Activated CD4-positive, alpha-beta T cell treated with anti-CD3 and anti-CD28 coated beads, Interleukin-2, amount 10 ng/mL, durations not matched to agents 7 days and 5 days (primary cell): ENCODE data around the gene ARFGEF3. TPM values are rescaled to one million over a fixed set of nuclear protein-coding genes. Genes with fewer than 3 reads are reported as not detected.

Experiments
- CTCF ChIA-PET: fragments of 350-600 bp; sonication (Branson Sonifier 250); formaldehyde crosslinking; loops from one replicate; lab custom pipeline; 2021; ENCODE audit warnings: antibody characterized with exemption; lab: Charles Lee
- POLR2A ChIA-PET: fragments of 350-600 bp; sonication (Branson Sonifier 250); formaldehyde crosslinking; loops from one replicate; lab custom pipeline; 2021; ENCODE audit warnings: antibody characterized with exemption; lab: Charles Lee
- DNase-seq: peaks from one replicate; pipeline ENCODE4 v3.0.0-alpha.2; 2020
- H3K27ac Mint-ChIP-seq: one replicate; pipeline ENCODE4 v1.8.0; 2021; ENCODE audit warnings: mild to moderate bottlenecking, moderate library complexity, mixed read lengths
- H3K27me3 Mint-ChIP-seq: one replicate; pipeline ENCODE4 v1.8.0; 2021; ENCODE audit warnings: mixed read lengths
- H3K36me3 Mint-ChIP-seq: one replicate; pipeline ENCODE4 v1.8.0; 2021; ENCODE audit warnings: low read depth, mixed read lengths
- H3K4me1 Mint-ChIP-seq: one replicate; pipeline ENCODE4 v1.8.0; 2021; ENCODE audit warnings: mixed read lengths
- H3K4me3 Mint-ChIP-seq: one replicate; pipeline ENCODE4 v1.8.0; 2021; ENCODE audit warnings: mild to moderate bottlenecking, moderate library complexity, mixed read lengths
- H3K9me3 Mint-ChIP-seq: one replicate; pipeline ENCODE4 v1.8.0; 2021; ENCODE audit warnings: mixed read lengths
- total RNA-seq, 2 experiments: library from RNA; stranded (reverse); gene quantifications; one replicate each; pipeline ENCODE4 v1.2.3, GENCODE V29; 2021

Gene ARFGEF3
- total RNA-seq, 2 experiments from 2014 or later = 0.05 to 0.06 TPM

DNA sequence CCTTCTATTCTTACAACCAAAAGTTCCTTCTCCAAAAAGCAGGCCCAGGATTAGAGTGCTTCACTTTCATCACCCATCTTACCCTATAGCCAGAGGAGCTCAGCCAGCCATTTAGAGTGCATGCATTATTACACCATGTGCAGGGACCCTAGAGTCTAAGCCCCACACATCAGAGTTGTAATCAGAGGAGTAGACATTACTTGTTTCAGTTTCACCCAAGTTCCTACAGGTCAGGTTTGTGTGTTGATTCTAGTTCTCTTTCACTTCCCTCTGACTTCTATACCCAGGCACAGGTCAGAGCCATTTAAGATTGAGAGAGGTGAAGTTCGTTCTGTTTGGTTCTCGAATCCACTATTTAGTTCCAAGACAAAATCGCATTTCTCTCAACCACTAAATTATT, 16.3 kb upstream of the ARFGEF3 start:
- H3K9me3 Mint-ChIP-seq = no peaks in the 10 kb centered on the region
- no peaks in the 10 kb centered on the region for H3K36me3 Mint-ChIP-seq
- ChIA-PET CTCF (interaction anchor here (1.2 kb wide), 1 partner anchor 10 kb away, joined by 3 read pairs; no protein-coding TSS in a partner anchor), POLR2A (no interaction called here)
- no peaks in the 10 kb centered on the region for H3K4me1 Mint-ChIP-seq
- no peak for DNase-seq
- no peak overlapping the region for H3K27ac Mint-ChIP-seq
- no peak overlapping the region for H3K4me3 Mint-ChIP-seq
- peaks cover 40% of the 10 kb centered on the region for H3K27me3 Mint-ChIP-seq

GRCh38 chr6:138146544-138146943, 15.2 kb upstream of the ARFGEF3 start:
- no peak overlapping the region for H3K27ac Mint-ChIP-seq
- no peaks in the 10 kb centered on the region for H3K36me3 Mint-ChIP-seq
- no peaks in the 10 kb centered on the region for H3K4me1 Mint-ChIP-seq
- ChIA-PET POLR2A (no interaction called here), CTCF (no interaction called here)
- no peak for DNase-seq
- peaks cover 37% of the 10 kb centered on the region for H3K27me3 Mint-ChIP-seq
- H3K4me3 Mint-ChIP-seq = no peak overlapping the region
- no peaks in the 10 kb centered on the region for H3K9me3 Mint-ChIP-seq

DNA sequence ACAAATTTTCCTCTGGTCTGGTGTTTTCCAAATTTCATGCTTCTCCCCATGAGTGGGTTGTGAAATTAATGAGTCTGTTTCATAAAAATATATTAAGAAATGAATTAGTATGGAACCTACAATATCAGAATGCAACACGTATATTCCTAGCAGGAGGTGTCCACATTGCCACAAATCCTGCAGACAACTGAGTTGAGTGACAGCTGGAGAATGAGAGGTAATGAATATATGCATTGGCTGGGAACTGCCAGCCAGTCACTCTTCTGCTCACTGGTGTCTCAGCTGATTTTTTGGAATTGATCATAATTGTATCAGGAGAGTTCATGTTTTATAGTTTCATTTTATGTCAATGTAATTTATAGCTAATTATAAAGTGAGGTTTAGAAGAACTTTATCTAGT, 6.3 kb upstream of the ARFGEF3 start:
- H3K27me3 Mint-ChIP-seq = peaks cover 56% of the 10 kb centered on the region
- H3K36me3 Mint-ChIP-seq = no peaks in the 10 kb centered on the region
- ChIA-PET CTCF (no interaction called here), POLR2A (no interaction called here)
- no peak overlapping the region for H3K4me3 Mint-ChIP-seq
- no peaks in the 10 kb centered on the region for H3K4me1 Mint-ChIP-seq
- H3K9me3 Mint-ChIP-seq = no peaks in the 10 kb centered on the region
- no peak overlapping the region for H3K27ac Mint-ChIP-seq
- no peak for DNase-seq

DNA sequence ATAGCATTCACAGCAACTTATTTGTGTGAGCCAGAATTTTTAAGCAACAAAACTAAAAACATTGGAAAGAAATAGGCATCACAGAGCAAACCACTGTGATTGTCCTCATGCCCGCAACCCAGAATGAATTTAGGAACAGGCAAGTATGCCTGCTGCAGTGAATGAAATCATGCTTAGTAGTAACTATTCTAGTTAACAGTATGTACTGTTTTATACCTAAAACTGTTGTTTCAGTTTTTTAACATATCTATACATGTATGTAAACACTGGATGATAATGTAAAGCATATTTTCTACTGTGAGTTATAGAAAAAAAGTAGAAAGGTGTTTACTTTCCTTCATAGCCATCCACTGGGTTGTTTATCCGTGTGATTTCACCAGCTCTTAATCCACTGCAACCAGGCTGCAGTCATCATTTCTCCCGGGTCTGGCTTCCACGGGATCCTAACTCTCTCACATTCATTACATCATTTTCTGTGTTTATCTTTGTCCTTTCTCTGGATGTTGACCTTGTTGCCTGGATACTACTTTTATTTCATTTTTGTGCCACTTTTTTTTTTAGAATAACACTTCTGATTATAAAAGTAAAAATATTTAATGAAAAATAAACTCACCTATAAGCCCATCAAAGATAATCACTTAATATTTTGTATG, 3.6 kb upstream of the ARFGEF3 start:
- Mint-ChIP-seq H3K4me3 (no peak overlapping the region), H3K36me3 (peaks cover 2% of the 10 kb centered on the region), H3K27ac (no peak overlapping the region), H3K4me1 (peaks cover 16% of the 10 kb centered on the region), H3K27me3 (peaks cover 63% of the 10 kb centered on the region), H3K9me3 (no peaks in the 10 kb centered on the region)
- ChIA-PET CTCF (no interaction called here), POLR2A (no interaction called here)
- no peak for DNase-seq

- Mint-ChIP-seq H3K27me3 (peaks cover 64% of the 10 kb centered on the region), H3K27ac (no peak overlapping the region), H3K36me3 (peaks cover 2% of the 10 kb centered on the region), H3K4me3 (no peak overlapping the region), H3K9me3 (no peaks in the 10 kb centered on the region), H3K4me1 (peaks cover 16% of the 10 kb centered on the region)
- ChIA-PET CTCF (interaction anchor here (0.6 kb wide), 1 partner anchor 15 kb away, joined by 4 read pairs; no protein-coding TSS in a partner anchor), POLR2A (no interaction called here)
- no peak for DNase-seq
These were observed 2.5 kb upstream of the ARFGEF3 start for GRCh38 chr6:138159246-138159645.

DNA sequence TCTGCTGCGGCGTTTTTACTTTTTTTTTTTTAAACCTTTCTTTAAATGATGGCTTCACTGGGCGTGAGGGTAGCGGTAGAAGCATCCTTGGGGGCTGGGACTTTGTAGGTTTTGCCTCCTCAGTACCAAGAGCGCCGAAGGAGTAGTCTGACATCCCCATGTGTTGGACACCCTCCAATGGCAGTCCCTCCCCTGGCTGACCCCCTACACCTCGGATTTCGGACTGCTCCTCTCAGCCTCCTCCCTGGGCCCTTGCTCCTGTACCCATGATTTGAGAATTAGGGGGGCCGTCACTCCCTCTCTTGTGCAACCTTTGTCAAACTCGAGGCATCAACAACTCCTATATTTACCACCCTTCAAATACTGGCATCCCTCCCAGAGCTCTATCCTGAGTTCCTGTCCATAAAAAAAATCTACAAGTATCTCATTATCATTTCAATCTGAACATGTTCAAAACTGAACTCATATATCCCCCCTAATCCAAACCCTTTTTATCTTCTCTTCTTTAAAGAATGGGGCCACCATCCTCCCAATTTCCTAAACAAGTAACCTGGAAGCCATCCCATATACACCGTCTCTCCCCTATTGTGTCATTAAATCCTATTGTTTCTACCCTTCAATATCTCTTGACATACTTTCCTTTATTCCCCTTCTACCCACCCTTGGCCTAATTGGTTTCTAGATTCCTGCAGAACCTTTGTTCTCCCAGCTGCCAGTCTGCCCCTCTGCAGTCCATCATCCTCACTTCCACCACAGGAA, 1.2 kb upstream of the ARFGEF3 start:
- ChIA-PET CTCF (no interaction called here), POLR2A (no interaction called here)
- Mint-ChIP-seq H3K27ac (no peak overlapping the region), H3K27me3 (peaks cover 62% of the 10 kb centered on the region), H3K9me3 (no peaks in the 10 kb centered on the region), H3K36me3 (peaks cover 2% of the 10 kb centered on the region), H3K4me3 (peak overlapping the region; percentile 61), H3K4me1 (peaks cover 16% of the 10 kb centered on the region)
- DNase-seq = no peak

DNA sequence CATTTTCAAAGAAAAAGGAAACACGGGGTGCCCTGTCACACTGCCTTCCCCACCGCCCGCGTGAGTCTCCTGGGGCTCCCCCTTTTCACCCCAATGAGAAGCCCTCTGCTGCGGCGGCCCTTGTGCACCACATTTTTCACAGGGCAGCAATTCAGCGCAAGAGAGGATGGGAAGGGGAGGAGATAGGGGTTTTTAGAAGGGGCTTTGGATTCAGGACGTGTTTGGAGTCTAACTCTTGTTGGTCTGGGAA, 726 bp upstream of the ARFGEF3 start:
- H3K36me3 Mint-ChIP-seq = peaks cover 2% of the 10 kb centered on the region
- ChIA-PET CTCF (no interaction called here), POLR2A (no interaction called here)
- peak overlapping the region; percentile 61 for H3K4me3 Mint-ChIP-seq
- peaks cover 16% of the 10 kb centered on the region for H3K4me1 Mint-ChIP-seq
- DNase-seq = no peak
- no peak overlapping the region for H3K27ac Mint-ChIP-seq
- no peaks in the 10 kb centered on the region for H3K9me3 Mint-ChIP-seq
- peaks cover 61% of the 10 kb centered on the region for H3K27me3 Mint-ChIP-seq

DNA sequence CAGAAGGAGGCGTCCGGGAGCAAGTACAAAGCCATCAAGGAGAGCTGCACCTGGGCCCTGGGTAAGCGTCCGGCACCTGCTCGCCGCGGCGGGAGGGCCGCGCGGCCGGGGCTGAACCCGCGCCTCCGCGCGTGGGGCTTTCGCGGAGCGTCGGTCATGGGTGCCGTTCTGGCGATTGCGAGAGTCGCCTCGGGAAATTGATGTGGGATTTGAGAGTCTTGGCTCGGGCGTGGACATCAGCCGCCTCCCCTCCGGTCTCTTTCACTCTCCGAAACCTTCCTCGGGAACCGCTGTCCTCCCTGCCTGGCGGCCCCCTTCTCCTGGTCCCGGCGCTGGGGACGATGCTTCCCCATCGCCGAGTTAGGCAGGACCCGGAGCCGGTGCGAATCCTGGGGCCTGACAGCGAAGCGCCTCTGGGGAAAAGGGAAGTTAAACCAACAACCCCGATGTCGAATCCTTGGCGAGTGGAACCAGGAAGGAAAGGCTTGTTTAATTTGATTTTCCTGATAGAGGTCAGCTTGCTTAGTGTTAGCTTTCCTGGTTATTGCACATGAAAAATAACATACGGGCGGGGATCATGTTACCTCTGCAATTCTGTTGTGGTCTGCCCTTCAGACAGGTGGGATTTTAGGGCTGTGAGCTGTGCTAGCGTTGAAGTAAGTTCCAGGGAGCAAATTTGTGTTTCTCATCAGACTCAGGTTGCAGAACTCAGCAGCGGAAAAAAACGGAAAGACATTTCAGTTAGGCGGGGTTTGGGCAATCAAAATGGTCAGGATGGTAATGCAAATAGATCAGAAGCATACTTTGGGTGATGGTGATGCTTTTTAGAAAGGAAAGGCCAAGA, 594 bp downstream of the ARFGEF3 start:
- ChIA-PET CTCF (interaction anchor here (1.0 kb wide), 1 partner anchor 15 kb away, joined by 3 read pairs; no protein-coding TSS in a partner anchor), POLR2A (no interaction called here)
- Mint-ChIP-seq H3K4me1 (peaks cover 16% of the 10 kb centered on the region), H3K27ac (no peak overlapping the region), H3K4me3 (peak overlapping the region; percentile 66), H3K27me3 (peaks cover 61% of the 10 kb centered on the region), H3K36me3 (peaks cover 2% of the 10 kb centered on the region), H3K9me3 (no peaks in the 10 kb centered on the region)
- DNase-seq = no peak

DNA sequence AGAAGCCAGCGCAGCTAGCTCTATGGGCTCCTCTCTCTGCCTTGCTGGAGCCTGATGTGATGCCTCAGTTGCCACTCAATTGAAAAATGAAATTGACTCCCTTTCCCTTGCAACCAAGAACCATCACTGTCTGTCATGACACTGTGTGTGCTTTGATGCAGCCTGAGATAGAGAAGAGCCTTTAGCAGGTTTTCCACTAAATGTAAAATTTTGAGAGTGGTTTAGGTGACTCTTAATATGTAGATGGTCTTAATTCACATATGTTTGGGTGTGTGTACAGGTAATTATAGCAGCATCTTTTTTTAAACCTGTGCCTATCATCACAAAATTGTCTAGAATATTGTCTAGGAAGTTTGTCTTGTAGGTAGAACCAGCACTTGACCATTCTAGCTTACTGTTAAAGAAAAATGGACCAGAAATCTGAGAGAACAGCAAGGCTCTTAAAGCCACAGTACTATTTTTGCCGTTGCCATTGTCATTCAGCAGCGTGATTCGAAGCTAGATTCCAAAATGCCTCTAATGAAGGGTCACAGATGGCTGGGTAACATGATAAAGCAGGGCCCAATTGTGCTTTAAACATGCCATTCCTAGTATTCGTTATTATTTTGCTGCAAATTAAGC, 1.3 kb downstream of the ARFGEF3 start:
- Mint-ChIP-seq H3K27me3 (peaks cover 59% of the 10 kb centered on the region), H3K9me3 (no peaks in the 10 kb centered on the region), H3K4me3 (peak overlapping the region; percentile 66), H3K36me3 (peaks cover 2% of the 10 kb centered on the region), H3K27ac (no peak overlapping the region), H3K4me1 (peaks cover 16% of the 10 kb centered on the region)
- CTCF ChIA-PET = interaction anchor here (1.0 kb wide), 1 partner anchor 15 kb away, joined by 3 read pairs; no protein-coding TSS in a partner anchor
- no peak for DNase-seq
- POLR2A ChIA-PET = no interaction called here

GRCh38 chr6:138175596-138175995, 13.9 kb downstream of the ARFGEF3 start:
- POLR2A ChIA-PET = no interaction called here
- H3K4me1 Mint-ChIP-seq = no peaks in the 10 kb centered on the region
- DNase-seq = no peak
- H3K4me3 Mint-ChIP-seq = no peak overlapping the region
- H3K27ac Mint-ChIP-seq = no peak overlapping the region
- H3K9me3 Mint-ChIP-seq = peaks cover 14% of the 10 kb centered on the region
- H3K36me3 Mint-ChIP-seq = no peaks in the 10 kb centered on the region
- CTCF ChIA-PET = no interaction called here
- H3K27me3 Mint-ChIP-seq = peaks cover 30% of the 10 kb centered on the region

DNA sequence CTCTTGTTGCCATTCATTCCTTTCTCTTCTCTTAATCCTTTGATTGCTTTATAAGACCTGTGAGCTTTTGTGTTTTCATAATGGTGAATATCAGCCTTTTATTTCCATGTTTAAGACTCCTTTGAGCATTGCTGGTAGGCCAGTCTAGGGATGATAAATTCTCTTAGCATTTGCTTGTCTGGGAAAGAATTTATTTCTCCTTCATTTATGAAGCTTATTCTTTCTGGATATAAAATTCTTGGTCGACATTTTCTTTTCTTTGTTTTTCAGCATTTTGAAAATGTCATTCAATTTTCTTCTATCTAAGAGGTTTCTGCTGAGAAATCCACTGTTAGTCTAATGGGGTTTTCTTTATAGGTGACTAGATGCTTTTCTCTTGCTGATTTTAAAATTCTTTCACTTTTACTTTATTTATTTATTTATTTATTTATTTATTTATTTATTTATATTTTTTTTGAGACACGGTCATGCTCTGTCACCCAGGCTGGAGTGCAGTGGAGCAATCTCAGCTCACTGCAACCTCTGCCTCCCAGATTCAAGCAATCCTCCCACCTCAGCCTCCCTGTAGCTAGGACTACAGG, 15.0 kb downstream of the ARFGEF3 start:
- H3K4me1 Mint-ChIP-seq = no peaks in the 10 kb centered on the region
- ChIA-PET CTCF (interaction anchor here (1.0 kb wide), 1 partner anchor 38 kb away, joined by 3 read pairs; no protein-coding TSS in a partner anchor), POLR2A (no interaction called here)
- peaks cover 26% of the 10 kb centered on the region for H3K27me3 Mint-ChIP-seq
- H3K4me3 Mint-ChIP-seq = no peak overlapping the region
- H3K9me3 Mint-ChIP-seq = peaks cover 14% of the 10 kb centered on the region
- no peak for DNase-seq
- H3K27ac Mint-ChIP-seq = no peak overlapping the region
- H3K36me3 Mint-ChIP-seq = no peaks in the 10 kb centered on the region

GRCh38 chr6:138182939-138183789, 21.4 kb downstream of the ARFGEF3 start:
- Mint-ChIP-seq H3K4me1 (no peaks in the 10 kb centered on the region), H3K27me3 (peaks cover 17% of the 10 kb centered on the region), H3K36me3 (no peaks in the 10 kb centered on the region), H3K4me3 (no peak overlapping the region), H3K9me3 (peaks cover 4% of the 10 kb centered on the region), H3K27ac (no peak overlapping the region)
- POLR2A ChIA-PET = no interaction called here
- no peak for DNase-seq
- CTCF ChIA-PET = no interaction called here
